K562 (cell line): ENCODE measurements around the gene SIM2. TPM values are rescaled to one million over a fixed set of nuclear protein-coding genes. Genes with fewer than 3 reads are reported as not detected.

Experiments
- ATF7 ChIP-seq: fragments of 450-650 bp; IDR thresholded peaks from 2 replicates; pipeline ENCODE4 v1.7.1; 2014; ENCODE audit warnings: mild to moderate bottlenecking, moderate library complexity
- BACH1 ChIP-seq: fragments of 200-800 bp; sonication (Bioruptor generic); IDR thresholded peaks from 2 replicates; pipeline ENCODE4 v1.6.1; 2016; ENCODE audit warnings: missing genetic modification characterization, missing compliant biosample characterization
- BRF2 ChIP-seq: IDR thresholded peaks from 3 replicates; pipeline ENCODE4 v1.6.1; 2011; ENCODE audit warnings: borderline replicate concordance, mild to moderate bottlenecking; ENCODE audit not compliant: insufficient read length, insufficient read depth
- CTBP1 ChIP-seq: fragments of 450-650 bp; IDR thresholded peaks from 2 replicates; pipeline ENCODE4 v1.6.1; 2016; ENCODE audit warnings: borderline replicate concordance
- ETS1 ChIP-seq: conservative IDR thresholded peaks from 2 replicates; pipeline ENCODE4 v1.6.1; 2011; ENCODE audit warnings: low read depth, mild to moderate bottlenecking, low read length; ENCODE audit not compliant: control insufficient read depth
- HMBOX1 ChIP-seq: sonication (generic); IDR thresholded peaks from 2 replicates; pipeline ENCODE4 v1.6.1; 2016
- KLF13 ChIP-seq: fragments of 450-650 bp; IDR thresholded peaks from 2 replicates; pipeline ENCODE4 v1.6.1; 2016; ENCODE audit warnings: missing genetic modification characterization, low read depth, mild to moderate bottlenecking, missing compliant biosample characterization, moderate library complexity, borderline replicate concordance
- L3MBTL2 ChIP-seq: fragments of 450-650 bp; IDR thresholded peaks from 2 replicates; pipeline ENCODE4 v1.6.1; 2016; ENCODE audit warnings: mild to moderate bottlenecking, moderate library complexity
- NFE2 ChIP-seq: IDR thresholded peaks from 2 replicates; pipeline ENCODE4 v1.6.1; 2014; ENCODE audit warnings: antibody characterized with exemption, low read depth
- NFE2L1 ChIP-seq: fragments of 450-650 bp; IDR thresholded peaks from 2 replicates; pipeline ENCODE4 v1.6.1; 2016; ENCODE audit warnings: missing genetic modification characterization, low read depth, mild to moderate bottlenecking, missing compliant biosample characterization, moderate library complexity, borderline replicate concordance
- TAL1 ChIP-seq: fragments of 450-650 bp; IDR thresholded peaks from 2 replicates; pipeline ENCODE4 v1.6.1; 2016; ENCODE audit warnings: mild to moderate bottlenecking
- USF2 ChIP-seq: sonication (generic); formaldehyde crosslinking; IDR thresholded peaks from 2 replicates; pipeline ENCODE4 v1.5.0; 2020; ENCODE audit warnings: missing genetic modification reagents
- ZNF316 ChIP-seq: fragments of 450-650 bp; IDR thresholded peaks from 2 replicates; pipeline ENCODE4 v1.6.1; 2016
- ZNF436 ChIP-seq: fragments of 250-450, 450-650 bp; sonication (Bioruptor Pico); formaldehyde crosslinking; IDR thresholded peaks from 2 replicates; pipeline ENCODE4 v1.7.0; 2020; ENCODE audit warnings: mild to moderate bottlenecking
- ZNF518B ChIP-seq: fragments of 250-450 bp; sonication (Bioruptor Pico); IDR thresholded peaks from 2 replicates; pipeline ENCODE4 v1.5.0; 2021; ENCODE audit warnings: mild to moderate bottlenecking, moderate library complexity
- ZNF592 ChIP-seq: fragments of 450-650 bp; IDR thresholded peaks from 2 replicates; pipeline ENCODE4 v1.6.1; 2017; ENCODE audit warnings: antibody characterized with exemption, mild to moderate bottlenecking
- polyA plus RNA-seq, 8 experiments: library from polyadenylated mRNA; depleted of rRNA in 4 of 8; stranded (reverse) in 5 of 8; unstranded in 3 of 8; fragments of >200 nt; fragmentation: Nextera tagmentation in 2 of 8; fragmentation: Illumina TruSeq in 1 of 8; extraction: Ambion mirVana in 2 of 8; extraction: Trizol in 1 of 8; gene quantifications; 2 replicates each; pipeline versions ENCODE4 v1.2.1 to v1.2.3, GENCODE V29; 2011 to 2014; ENCODE audit warnings: inconsistent platforms in 1 of 8, missing spikeins in 1 of 8
- total RNA-seq, 7 experiments: library from RNA; depleted of rRNA in 6 of 7; stranded (reverse); fragments of >200 nt in 6 of 7; fragmentation: Illumina TruSeq in 2 of 7; extraction: Trizol in 2 of 7; gene quantifications; 2 replicates each; pipeline versions ENCODE4 v1.2.1 to v1.2.3, GENCODE V29; 2011 to 2021; ENCODE audit warnings: low replicate concordance in 1 of 7

The SIM2 gene
- total and polyA plus RNA-seq, 9 of the 15 experiments (the other 6 are each of a cell fraction or from before 2014, with no cell fraction given): 0.07 to 0.11 (median 0.08) TPM; not detected in 6

GRCh38 chr21:36718951-36719501 lies 20.1 kb downstream of the SIM2 start (continued):
- TF ChIP-seq NFE2L1 (tag): peak; percentile 42; the same call in 1 of the 2 replicates
- peak; percentile 90 for TF ChIP-seq NFE2
- no peak for TF ChIP-seq USF2
- no peak for TF ChIP-seq ETS1
- TF ChIP-seq BACH1 (tag): no peak
- no peak for TF ChIP-seq BRF2
- TF ChIP-seq ZNF592: peak; percentile 28; the same call in 1 of the 2 replicates
- no peak for TF ChIP-seq TAL1
- TF ChIP-seq KLF13 (tag): peak; percentile 55; the same call in 1 of the 2 replicates
- no peak for TF ChIP-seq ATF7
- no peak for TF ChIP-seq HMBOX1
- TF ChIP-seq ZNF316: peak; percentile 77
- TF ChIP-seq ZNF436 (CRISPR knock-in tag): no peak
- peak; percentile 82 for TF ChIP-seq L3MBTL2
- no peak for TF ChIP-seq ZNF518B
- peak; percentile 22; the same call in 1 of the 2 replicates for TF ChIP-seq CTBP1
